Germinal center (tissue), 1 donor: Measurements from ENCODE around the gene PIKFYVE.
"Not testable (repeated sequence)": the region's sequence is repeated elsewhere in the genome, so short reads cannot be mapped to it uniquely, and the experiment has no call there.

Experiments used
- DNase-seq: peaks from one replicate; pipeline ENCODE4 v3.0.0; 2012; ENCODE audit warnings: mixed read lengths, low spot score

The PIKFYVE gene, protein sequence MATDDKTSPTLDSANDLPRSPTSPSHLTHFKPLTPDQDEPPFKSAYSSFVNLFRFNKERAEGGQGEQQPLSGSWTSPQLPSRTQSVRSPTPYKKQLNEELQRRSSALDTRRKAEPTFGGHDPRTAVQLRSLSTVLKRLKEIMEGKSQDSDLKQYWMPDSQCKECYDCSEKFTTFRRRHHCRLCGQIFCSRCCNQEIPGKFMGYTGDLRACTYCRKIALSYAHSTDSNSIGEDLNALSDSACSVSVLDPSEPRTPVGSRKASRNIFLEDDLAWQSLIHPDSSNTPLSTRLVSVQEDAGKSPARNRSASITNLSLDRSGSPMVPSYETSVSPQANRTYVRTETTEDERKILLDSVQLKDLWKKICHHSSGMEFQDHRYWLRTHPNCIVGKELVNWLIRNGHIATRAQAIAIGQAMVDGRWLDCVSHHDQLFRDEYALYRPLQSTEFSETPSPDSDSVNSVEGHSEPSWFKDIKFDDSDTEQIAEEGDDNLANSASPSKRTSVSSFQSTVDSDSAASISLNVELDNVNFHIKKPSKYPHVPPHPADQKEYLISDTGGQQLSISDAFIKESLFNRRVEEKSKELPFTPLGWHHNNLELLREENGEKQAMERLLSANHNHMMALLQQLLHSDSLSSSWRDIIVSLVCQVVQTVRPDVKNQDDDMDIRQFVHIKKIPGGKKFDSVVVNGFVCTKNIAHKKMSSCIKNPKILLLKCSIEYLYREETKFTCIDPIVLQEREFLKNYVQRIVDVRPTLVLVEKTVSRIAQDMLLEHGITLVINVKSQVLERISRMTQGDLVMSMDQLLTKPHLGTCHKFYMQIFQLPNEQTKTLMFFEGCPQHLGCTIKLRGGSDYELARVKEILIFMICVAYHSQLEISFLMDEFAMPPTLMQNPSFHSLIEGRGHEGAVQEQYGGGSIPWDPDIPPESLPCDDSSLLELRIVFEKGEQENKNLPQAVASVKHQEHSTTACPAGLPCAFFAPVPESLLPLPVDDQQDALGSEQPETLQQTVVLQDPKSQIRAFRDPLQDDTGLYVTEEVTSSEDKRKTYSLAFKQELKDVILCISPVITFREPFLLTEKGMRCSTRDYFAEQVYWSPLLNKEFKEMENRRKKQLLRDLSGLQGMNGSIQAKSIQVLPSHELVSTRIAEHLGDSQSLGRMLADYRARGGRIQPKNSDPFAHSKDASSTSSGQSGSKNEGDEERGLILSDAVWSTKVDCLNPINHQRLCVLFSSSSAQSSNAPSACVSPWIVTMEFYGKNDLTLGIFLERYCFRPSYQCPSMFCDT (N-terminal part only)

DNA sequence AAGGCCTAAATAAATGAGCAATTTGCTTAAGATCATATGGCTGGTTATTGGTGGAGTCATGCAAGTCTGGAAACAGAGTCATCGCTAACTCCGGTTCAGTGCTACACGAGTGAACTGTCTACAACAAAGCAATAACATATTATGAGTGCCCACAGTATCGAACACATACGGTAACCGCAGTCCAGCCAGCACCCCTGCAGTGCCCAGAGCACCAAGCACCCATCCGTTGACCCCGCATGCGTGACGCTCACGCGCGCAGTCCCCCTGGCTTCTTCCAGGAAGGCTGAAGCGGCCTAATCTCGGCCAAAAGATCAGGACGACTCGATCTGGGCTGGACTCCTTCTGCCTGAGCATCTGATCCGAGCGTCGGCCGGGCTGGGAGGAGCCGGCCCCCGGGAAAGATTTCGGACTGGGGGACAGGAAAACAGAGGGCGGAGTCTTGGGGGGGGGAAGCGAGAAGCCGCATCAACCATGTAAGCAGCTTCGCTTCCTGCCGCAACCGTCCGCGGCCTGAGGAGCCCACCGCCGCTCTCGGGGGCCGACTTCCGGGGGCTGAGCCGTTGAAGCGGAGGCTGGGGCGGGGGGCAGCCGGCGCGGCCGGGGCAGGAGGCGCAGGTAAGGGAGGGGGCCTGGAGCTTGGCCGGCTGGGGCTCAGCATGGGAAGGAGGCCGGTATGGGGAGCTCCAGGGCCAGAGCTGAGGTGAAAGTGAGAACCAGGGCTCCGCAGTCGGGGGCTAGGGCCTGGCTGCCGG lies at the start of gene PIKFYVE:
PIKFYVE (plus strand) TSS at position 455 of the 752 bp plus-strand sequence. CDS start 5,265 bp downstream, outside the sequence.
- DNase-seq, result peak; percentile 95

DNA sequence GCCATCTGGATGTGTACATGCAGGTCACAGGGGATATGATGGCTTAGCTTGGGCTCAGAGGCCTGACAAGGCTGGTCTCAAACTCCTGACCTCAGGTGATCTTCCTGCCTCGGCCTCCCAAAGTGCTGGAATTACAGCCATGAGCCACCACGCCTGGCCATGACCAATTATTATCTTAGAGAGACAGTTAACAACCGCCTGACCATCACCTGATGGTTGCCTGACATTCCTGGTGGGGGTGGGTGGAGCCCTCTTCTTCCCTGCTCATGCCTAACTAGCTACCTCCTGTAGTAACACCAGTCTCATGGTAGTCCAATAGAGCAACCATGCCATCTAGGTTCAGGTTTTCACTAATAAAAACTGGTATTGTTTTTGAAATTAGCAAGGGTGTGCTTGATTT lies 44.2 kb upstream of the PIKFYVE start:
- DNase-seq, result not testable (repeated sequence)

DNA sequence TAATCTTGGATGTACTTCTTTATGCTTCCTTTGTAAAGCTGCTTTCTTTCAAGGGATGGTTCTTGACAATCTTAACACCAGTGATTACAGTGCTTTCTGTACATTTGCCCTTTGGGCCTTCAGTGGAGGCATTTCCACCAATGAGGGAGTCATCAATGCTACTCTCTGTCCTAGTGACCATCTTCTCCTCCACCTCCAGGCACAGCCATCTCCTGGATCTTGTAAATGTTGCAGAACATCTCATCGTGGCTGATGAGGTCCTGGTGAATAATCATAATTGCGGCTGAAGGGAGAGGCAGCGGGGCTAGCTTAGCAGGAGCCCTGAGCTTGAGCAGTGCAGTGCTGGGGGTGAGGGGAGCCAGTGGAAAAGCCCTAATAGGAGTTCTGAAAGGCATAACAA lies 43.7 kb upstream of the PIKFYVE start:
- no peak for DNase-seq

DNA sequence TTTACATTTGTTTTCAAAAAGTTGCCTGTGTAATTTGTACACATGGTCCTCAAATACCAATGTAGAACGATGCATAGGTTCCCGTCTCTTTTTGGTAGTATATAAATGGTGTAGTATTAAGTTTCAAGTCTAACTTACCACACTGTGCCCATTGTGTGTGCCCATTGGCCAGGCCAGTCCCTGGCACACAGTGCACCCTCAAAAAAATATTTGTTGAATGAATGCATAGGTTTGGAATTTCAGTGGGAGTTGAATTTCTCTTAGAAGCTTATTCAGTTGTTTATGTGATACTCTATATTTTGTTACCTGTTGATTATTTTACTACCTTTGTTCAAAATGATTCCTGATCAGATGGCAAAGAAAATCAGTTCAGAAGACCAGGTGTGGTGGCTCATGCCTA lies 41.3 kb upstream of the PIKFYVE start:
- DNase-seq, result no peak

DNA sequence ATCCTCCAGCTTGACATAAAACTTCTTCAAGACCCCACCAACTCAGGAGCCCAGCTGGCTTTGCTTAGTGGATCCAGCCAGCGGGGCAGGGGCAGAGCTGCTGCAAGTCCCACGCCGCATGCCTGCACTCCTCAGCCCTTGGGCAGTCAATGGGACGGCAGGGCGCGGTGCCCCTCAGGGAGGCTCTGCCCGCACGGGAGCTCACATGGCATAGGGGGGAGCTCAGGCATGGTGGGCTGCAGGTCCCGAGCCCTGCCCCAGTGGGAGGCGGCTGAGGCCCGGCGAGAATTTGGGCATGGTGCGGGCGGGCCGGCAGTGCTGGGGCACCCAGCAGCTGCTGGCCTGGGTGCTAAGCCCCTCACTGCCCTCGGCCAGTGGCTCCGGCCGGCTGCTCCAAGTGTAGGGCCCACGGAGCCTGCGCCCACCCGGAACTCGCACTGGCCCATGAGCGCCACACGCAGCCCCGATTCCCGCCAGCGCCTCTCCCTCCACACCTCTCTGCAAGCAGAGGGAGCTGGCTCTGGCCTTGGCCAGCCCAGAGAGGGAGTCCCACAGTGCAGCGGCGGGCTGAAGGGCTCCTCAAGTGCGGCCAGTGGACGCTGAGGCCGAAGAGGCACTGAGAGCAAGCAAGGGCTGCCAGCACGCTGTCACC lies 38.3 kb upstream of the PIKFYVE start:
- no peak for DNase-seq

DNA sequence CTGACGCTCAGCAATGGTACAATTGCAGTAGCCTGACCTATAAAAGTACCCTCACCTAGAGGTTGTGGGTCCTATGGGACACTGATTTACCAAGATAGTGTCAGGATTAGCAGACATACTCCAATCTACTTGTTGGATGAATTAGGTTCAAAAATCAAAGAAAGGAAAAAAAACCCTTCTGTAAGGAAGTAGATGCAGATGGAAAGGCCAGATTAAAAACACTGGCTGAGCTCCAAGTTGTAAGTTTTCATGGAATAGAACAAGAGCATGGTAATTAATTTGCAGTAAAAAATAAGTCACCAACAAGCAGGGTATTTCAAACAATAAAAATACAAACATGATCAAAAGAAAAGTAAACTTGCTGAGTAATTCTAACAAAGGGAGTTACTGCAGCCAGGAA lies 37.6 kb upstream of the PIKFYVE start:
- no peak for DNase-seq

DNA sequence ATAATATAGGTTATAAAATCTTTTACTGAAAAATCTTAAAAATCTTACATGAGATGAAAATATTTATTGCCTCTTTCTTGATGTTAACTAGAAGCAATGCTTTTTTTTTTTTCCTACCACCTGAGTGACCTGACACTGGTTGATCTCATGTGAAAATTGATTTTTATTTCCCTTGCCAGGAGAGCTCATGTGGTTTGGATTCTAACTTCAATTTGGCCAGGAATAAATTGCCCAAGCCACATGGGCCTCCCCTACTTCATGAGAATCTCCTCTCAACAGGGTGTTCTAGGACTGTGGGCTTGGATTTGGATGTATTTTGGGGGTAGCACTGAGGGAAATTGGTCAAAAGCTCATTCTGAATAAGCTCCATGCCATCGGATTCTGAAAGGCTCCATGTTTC lies 31.3 kb upstream of the PIKFYVE start:
- DNase-seq, result no peak

DNA sequence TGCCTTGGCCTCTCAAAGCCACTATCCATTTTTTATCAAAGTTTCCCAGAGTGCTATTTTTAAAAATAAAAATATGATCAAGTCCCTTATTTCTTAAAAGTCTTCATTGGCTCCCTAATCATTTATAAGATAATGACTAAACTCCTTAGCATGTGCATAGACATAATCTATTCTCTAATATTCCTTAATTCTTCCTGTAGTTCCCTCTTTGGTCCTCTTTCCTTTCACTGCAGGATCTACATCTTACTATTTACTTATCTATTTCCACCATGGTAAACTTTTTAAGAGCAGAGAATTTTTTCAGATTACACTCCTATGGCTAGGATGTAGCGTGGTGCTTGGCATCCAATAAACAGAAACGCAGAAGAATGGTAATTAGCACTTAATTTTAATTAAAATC lies 30.2 kb upstream of the PIKFYVE start:
- no peak for DNase-seq

DNA sequence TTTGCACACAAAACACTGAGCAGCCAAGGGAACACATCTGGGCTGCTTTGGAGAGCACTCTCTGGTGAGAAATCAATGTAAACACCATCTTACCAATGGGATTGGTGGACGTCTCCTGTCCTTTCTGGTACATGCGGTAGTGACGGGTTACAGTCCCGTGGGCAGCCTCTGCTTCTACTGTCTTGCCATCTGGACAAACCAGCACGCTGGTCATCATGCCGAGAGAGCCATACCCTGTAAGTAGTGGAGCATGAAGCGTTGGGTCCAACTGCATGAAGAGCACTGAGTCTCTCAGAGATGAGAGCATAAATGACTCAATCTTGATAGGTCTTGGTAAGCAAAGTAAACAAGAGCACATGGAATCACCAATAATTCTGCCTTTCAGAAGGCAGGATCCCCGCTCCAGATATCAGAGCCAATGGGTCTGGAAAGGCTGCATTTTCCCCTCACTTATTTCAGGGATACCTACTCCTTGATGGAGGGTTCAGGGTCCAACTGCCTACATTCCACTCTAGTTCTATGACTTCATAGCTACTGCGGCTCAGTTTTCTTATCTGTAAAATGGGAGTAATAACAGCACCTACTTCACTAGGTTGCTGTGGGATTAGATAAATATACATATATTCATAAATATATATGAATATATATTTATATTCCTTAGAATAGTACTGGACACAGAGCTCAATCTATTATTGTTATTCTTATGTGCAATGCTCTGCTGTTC lies 26.1 kb upstream of the PIKFYVE start:
- no peak for DNase-seq

DNA sequence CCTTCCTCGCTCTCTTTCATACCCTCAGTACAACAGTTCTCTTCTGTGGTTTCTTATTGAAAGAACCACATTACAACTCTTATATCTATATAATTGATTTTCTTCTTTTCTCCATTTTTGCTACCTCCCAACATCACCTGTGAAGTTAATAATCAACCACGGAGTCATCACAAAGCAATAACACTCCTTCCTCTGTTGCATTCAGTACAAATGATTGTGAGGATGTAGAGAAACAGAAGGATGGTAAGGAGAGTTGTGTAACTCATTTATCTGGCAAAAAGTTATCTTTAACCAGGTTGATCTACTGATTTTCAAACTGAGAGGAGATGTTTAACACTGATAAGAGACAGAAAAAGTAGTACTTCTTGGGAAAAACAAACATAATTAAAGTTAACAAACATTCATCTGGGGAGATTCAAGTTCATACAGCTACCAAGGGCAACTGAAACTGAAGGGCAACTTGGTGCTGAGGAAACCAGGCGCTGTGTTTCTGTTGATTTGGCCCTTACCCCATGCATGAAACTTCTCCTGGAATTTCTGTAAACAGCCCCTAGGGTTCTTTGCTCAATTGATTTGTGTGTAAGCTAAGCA lies 25.3 kb upstream of the PIKFYVE start:
- DNase-seq, result no peak

DNA sequence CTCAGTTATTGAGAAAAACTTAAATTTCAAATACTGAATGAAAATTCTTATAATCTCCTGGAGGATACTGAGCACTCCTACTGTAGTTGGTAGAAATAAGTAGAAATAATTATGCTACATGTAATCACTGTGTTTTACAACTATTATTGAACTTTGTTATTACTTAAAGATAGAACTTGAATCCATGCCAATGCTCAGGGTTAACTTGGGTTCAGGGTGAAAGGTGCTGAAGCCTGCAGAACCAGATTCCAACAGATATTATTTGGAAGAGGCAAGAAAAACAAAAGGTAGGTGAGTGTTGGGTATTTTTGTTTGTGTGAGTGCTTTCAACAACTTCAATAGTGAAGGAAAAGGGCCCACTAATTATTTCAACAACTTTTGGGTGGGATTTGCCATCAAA lies 21.6 kb upstream of the PIKFYVE start:
- DNase-seq, result no peak

DNA sequence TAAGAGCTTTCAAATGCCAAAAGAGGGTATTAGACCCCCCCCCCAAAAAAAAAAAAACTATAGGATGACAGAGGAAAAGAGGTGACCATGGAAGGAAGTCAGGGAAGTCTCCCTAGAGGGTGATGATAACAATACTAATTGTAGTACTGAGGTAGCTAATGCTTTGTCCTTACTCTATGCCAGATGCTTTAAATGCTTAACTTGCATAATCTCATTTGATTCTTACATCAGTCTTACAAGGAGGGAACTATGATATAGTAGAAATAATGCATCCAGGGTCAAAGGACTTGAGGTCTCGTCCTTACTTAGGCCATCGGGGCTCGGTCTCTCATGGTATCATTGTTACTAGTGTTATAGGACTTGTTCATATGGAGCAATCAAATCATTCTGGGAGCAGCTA lies 20.3 kb upstream of the PIKFYVE start:
- no peak for DNase-seq

DNA sequence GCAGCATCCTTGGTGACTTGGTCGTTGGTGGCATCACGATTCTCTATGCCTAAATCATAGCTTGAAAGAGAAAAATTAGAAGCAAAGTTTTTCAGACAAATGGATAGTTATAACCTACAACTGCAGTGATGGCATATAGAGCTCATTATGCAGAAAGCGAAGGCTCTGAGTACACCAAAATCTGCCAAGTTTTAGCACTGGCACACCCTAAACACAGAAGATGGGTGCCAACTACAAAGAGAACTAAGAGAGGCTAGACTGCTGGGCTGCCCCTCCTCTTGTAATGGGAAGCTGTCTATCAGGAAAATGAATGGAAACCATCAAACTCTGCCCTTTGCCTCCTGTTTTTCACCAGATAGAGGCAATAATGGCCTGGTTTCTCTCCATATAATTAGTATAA lies 17.5 kb upstream of the PIKFYVE start:
- no peak for DNase-seq

DNA sequence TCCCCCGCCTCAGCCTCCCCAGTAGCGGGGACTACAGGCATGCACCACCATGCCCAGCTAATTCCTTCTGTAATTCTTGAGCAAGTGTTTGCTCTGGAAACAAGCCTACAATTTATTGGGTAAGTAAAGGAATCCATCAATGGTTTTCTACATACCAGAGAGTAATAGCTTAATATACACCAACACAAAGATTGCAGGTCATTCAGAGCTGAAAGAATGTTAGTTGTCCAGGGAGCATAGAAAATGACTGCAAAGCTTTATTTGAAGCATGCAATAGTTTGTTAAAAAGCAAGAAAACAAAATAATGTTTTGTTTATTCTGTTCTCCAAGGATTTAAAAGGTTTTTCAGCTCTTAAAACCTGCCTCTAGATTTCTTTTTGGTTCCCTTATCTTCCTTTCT lies 16.8 kb upstream of the PIKFYVE start:
- DNase-seq, result no peak

DNA sequence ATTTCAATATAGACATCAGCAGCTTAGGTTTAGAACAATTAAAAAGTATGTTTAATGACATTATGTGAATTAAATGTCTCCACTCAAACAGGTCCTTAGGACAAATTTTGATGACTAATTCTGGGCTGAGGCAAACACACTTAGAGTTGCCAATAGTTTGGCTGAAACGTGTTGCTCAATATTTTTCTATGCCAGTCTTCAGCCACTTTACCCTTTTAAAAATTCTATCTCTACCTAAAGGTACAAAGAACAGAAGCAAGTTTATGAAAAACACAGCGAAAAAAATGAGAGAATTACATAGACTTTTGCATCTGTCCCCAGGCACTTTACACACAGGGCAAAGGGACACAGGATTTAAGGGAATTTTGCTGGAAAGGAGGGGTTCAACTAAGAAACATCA lies 15.7 kb upstream of the PIKFYVE start:
- no peak for DNase-seq

DNA sequence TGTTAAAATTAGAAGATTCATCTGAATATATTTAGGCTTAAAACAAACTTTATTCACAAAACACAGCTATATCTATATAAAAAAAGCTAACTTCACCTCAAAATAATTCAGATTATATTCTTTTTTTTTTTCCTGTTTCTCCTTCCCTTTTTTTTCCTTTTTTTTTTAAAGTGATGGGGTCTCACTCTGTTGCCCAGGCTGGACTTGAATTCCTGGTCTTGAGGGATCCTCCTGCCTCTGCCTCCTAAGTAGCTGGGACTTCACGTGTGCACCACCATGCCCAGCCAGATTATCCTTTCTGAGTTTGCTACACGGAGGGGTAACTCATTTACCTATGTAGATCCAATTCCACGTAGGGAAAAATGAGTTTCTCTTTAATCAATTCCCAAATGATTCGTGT lies 15.0 kb upstream of the PIKFYVE start:
- no peak for DNase-seq

DNA sequence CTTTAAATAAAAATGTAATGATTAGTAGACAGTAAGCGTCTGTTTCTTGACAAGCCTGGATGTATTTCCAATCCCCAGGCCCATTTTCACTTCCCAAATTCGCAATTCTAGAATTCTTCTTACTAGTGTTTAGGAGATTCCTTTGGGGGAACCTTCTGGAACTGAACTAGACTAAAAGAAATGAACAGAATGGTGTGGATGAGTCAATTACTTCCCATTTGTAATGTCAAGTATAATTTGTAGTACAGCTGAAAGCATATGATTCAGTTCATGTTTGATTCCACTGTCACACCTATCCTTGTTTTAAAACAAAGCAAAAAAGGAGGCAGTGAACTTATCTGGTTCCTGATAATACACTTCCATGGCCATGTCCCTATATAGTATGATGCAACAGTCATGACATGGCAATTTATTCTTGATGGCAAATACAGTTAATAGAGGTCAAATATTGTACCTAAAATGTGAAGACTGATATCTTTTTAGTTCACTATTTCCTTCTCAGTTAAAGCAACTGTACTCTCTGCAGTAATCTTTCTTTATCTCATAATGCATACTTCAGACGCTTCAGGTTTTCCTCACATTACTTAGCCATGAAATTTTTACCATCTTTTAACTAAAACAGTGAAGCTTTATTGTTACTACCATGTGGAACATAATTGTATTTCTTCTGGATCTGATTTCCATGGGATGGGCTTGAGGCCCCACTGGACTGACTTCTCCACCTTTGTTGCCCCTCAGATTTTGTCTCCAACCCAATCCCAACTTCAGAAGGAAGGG lies 13.2 kb upstream of the PIKFYVE start:
- DNase-seq, result no peak

DNA sequence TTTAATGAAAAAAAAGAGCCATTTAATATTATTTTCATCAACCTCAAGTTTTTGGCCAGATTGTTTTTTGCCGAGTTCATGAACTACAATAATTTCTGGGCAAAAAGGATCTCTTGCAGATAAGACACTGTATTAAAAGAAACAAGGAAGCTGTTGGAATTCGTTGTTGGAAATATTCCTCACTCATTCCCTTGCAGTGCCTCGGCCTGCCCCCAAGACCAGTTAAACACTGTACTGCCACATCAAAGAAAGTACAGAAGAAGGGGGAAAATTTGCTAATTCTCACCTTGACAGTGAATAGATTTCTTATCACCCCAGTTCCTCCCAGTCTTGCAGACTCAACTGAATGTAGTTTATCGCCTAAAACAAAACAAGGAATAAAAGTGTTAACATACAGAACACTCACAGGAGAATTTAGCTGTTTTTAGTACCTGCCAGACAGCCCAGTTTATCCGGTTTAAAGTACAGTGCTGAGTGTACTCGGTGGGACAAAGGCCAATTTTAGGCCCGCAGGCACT lies 12.4 kb upstream of the PIKFYVE start:
- no peak for DNase-seq
